ENCODE measurements around the gene GPR137B.
"Not testable (repeated sequence)": the region's sequence is repeated elsewhere in the genome, so short reads cannot be mapped to it uniquely, and the experiment has no call there.

GPR137B gene

GRCh38 chr1:236164273-236164672 is 21.9 kb downstream of the GPR137B start:
- no peak for DNase-seq

GRCh38 chr1:236165238-236165981 is 23.1 kb downstream of the GPR137B start:
- DNase-seq = no peak

- DNase-seq = no peak
Observed at GRCh38 chr1:236166041-236166440, 23.7 kb downstream of the GPR137B start.

- no peak for DNase-seq
Observed at GRCh38 chr1:236167154-236167553, 24.8 kb downstream of the GPR137B start.

- no peak for DNase-seq
Observed at GRCh38 chr1:236167578-236167977, 25.2 kb downstream of the GPR137B start.

- DNase-seq = peak; percentile 46
Observed at GRCh38 chr1:236168716-236169429, 26.5 kb downstream of the GPR137B start.

- no peak for DNase-seq
Observed at GRCh38 chr1:236172041-236172579, 29.8 kb downstream of the GPR137B start.

GRCh38 chr1:236173174-236173767 is 30.9 kb downstream of the GPR137B start:
- DNase-seq = no peak

GRCh38 chr1:236175642-236176336 is 33.5 kb downstream of the GPR137B start:
- DNase-seq = no peak

GRCh38 chr1:236176337-236177336 is 34.3 kb downstream of the GPR137B start:
- peak; percentile 12 for DNase-seq

- DNase-seq = no peak
Observed at GRCh38 chr1:236179634-236180033, 37.3 kb downstream of the GPR137B start.

- no peak for DNase-seq
Observed at GRCh38 chr1:236181059-236181458, 38.7 kb downstream of the GPR137B start.

- no peak for DNase-seq
Observed at GRCh38 chr1:236185687-236186086, 43.3 kb downstream of the GPR137B start.

- DNase-seq = not testable (repeated sequence)
Observed at GRCh38 chr1:236186471-236186870, 44.1 kb downstream of the GPR137B start.

- not testable (repeated sequence) for DNase-seq
Observed at GRCh38 chr1:236188084-236188483, 45.7 kb downstream of the GPR137B start.

GRCh38 chr1:236193184-236193583 is 50.8 kb downstream of the GPR137B start:
- no peak for DNase-seq

GRCh38 chr1:236200925-236201324 is 58.6 kb downstream of the GPR137B start:
- DNase-seq = no peak

- no peak for DNase-seq
Observed at GRCh38 chr1:236201786-236202185, 59.4 kb downstream of the GPR137B start.

GRCh38 chr1:236204039-236204438 is 61.7 kb downstream of the GPR137B start:
- DNase-seq = no peak

- DNase-seq = no peak
Observed at GRCh38 chr1:236204656-236205055, 62.3 kb downstream of the GPR137B start.

- DNase-seq = no peak
Observed at GRCh38 chr1:236206548-236206947, 64.2 kb downstream of the GPR137B start.

- no peak for DNase-seq
Observed at GRCh38 chr1:236207121-236207520, 64.8 kb downstream of the GPR137B start.

Data from NCI-H69 (cell line).